Measurements from ENCODE around the gene SNX9. TPM values are rescaled to one million over a fixed set of nuclear protein-coding genes. Genes with fewer than 3 reads are reported as not detected.

SNX9 gene
- total RNA-seq, 4 donors from 2014 or later, result 29.4 to 44.9 (median 33.3) TPM

DNA sequence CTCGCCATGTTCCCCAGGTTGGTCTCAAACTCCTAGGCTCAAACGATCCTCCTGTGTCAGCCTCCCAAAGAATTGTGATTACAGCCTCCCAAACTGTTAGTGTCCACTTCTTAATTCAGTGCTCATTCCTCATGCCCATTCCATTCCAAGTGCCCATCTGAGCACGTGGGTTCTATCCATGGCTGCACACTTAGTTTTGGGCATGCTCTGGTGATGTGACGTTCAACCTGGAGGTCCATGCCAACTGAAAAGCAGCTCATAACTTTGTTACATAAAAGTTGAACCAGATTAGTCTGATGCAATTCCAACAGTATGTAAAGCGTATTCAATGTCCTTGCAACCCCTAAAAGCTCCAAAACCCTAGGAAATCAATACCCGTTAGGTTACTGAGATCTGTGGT, 11.5 kb downstream of the SNX9 start:
- Histone ChIP-seq H3K36me3 (no peaks in the 10 kb centered on the region), H3K4me1 (peaks cover 45 to 47% of the 10 kb centered on the region in 2 donors), H3K27me3 (no peaks in the 10 kb centered on the region), H3K4me3 (no peak overlapping the region), H3K9me3 (no peaks in the 10 kb centered on the region), H3K27ac (no peak overlapping the region)
- TF ChIP-seq POLR2A (IDR thresholded peaks at IDR 0.05), result no peak
- TF ChIP-seq, protein P1, sequence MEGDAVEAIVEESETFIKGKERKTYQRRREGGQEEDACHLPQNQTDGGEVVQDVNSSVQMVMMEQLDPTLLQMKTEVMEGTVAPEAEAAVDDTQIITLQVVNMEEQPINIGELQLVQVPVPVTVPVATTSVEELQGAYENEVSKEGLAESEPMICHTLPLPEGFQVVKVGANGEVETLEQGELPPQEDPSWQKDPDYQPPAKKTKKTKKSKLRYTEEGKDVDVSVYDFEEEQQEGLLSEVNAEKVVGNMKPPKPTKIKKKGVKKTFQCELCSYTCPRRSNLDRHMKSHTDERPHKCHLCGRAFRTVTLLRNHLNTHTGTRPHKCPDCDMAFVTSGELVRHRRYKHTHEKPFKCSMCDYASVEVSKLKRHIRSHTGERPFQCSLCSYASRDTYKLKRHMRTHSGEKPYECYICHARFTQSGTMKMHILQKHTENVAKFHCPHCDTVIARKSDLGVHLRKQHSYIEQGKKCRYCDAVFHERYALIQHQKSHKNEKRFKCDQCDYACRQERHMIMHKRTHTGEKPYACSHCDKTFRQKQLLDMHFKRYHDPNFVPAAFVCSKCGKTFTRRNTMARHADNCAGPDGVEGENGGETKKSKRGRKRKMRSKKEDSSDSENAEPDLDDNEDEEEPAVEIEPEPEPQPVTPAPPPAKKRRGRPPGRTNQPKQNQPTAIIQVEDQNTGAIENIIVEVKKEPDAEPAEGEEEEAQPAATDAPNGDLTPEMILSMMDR (IDR thresholded peaks at IDR 0.05 in 4 of 5, conservative IDR thresholded peaks at IDR 0.05 in 1 of 5), result no peak
- DNase-seq (no peak), ATAC-seq (no peak)
- intact Hi-C loops (cut with DNase I; ENCODE audit: low total_unique reads), result loop anchor here (10.0 kb wide), 1 partner anchor 330 kb away; the partner anchor contains the start of genes GTF2H5 and SERAC1
- in situ Hi-C loops (cut with MboI; ENCODE audit: low sequenced_read_pairs in 4 of 4), result no loop called here

DNA sequence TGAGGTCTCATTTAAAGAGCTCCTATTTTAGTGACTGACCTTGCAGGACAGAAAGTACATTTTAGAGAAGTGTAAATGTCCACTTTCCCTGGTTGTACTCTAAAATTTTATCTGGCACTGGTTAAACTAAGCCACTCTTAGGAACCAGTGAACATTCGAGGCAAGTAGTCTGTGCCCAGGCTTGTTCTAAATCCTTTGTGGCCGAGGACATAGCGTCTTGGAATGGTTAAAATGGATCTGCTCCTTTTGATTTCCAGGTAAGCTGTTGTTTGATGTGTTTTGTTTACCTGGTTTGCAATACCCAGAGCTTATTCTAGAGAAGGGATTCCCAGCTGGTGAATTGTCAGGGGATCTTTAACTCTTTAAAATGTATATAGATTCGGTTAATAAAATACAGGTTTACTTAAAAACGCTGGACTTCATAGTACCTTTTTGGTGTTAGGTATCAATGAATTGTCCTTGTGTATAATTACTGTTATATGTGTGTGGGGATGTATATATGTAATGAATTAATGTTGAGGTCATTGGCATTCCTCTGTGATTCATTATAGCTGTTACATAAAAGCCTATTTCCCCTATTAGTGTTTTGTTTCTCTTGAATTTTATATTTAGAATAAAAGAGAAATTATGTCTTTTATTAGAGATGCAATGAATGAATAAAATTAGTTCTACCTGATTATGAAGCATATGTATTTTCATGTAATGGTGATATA, 15.8 kb downstream of the SNX9 start:
- Histone ChIP-seq H3K9me3 (no peaks in the 10 kb centered on the region), H3K4me3 (no peak overlapping the region), H3K4me1 (peaks cover 39 to 45% of the 10 kb centered on the region in 2 donors), H3K36me3 (no peaks in the 10 kb centered on the region), H3K27ac (no peak overlapping the region), H3K27me3 (no peaks in the 10 kb centered on the region)
- TF ChIP-seq, protein P1 (IDR thresholded peaks at IDR 0.05 in 4 of 5, conservative IDR thresholded peaks at IDR 0.05 in 1 of 5), result no peak
- TF ChIP-seq POLR2A (IDR thresholded peaks at IDR 0.05), result no peak
- in situ Hi-C loops (cut with MboI; ENCODE audit: low sequenced_read_pairs in 4 of 4), result no loop called here
- DNase-seq (no peak), ATAC-seq (no peak)
- intact Hi-C loops (cut with DNase I; ENCODE audit: low total_unique reads), result loop anchor here (10.0 kb wide), 1 partner anchor 326 kb away; the partner anchor contains the start of genes GTF2H5 and SERAC1

DNA sequence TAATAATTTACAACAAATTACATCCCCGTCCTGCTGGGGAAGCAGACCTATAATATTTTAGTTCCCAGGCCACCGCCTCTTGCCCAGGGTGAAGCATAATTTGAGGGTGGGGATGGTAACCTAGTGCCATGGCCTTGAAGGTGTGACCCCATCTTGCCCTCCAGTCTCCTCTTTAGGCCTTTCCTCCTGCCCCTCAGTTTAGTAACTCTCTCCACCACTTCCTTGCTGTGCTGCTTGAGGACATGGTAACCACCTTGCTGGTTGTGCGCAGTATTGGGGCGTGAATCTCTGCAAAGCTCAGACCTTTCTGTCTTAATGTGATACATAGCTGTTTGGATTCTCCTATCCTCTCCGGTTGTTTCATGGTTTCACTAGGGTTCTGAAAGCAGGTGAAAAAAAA, 16.6 kb downstream of the SNX9 start:
- intact Hi-C loops (cut with DNase I; ENCODE audit: low total_unique reads), result loop anchor here (10.0 kb wide), 1 partner anchor 325 kb away; the partner anchor contains the start of genes GTF2H5 and SERAC1
- no peak overlapping the region for H3K27ac ChIP-seq
- TF ChIP-seq POLR2A (IDR thresholded peaks at IDR 0.05), result no peak
- TF ChIP-seq, protein P1 (IDR thresholded peaks at IDR 0.05 in 4 of 5, conservative IDR thresholded peaks at IDR 0.05 in 1 of 5), result no peak
- H3K4me1 ChIP-seq, result peaks cover 33 to 45% of the 10 kb centered on the region in 2 donors
- H3K36me3 ChIP-seq, result no peaks in the 10 kb centered on the region
- DNase-seq (no peak), ATAC-seq (no peak)
- no peaks in the 10 kb centered on the region for H3K9me3 ChIP-seq
- in situ Hi-C loops (cut with MboI; ENCODE audit: low sequenced_read_pairs in 4 of 4), result no loop called here
- no peak overlapping the region for H3K4me3 ChIP-seq
- no peaks in the 10 kb centered on the region for H3K27me3 ChIP-seq

DNA sequence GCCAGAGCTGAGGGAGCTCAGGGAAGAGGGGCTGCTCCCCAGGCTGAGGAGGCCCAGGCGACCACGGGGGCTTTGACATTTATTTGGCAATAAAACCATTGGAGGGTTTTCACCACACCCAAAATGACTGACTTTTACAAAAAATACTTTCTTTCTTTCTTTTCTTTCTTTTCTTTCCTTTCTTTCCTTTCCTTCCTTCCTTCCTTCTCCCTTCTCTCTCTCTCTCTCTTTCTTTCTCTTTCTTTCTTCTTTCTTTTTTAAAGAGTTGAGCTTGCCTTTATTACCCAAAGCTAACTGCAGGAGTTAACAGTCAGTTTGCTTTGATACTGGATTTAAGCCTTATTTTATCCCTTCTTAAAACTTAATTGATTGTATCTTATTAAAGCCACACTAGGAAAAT, 17.2 kb downstream of the SNX9 start:
- intact Hi-C loops (cut with DNase I; ENCODE audit: low total_unique reads) (no loop called here), in situ Hi-C loops (cut with MboI; ENCODE audit: low sequenced_read_pairs in 4 of 4) (no loop called here)
- DNase-seq (no peak), ATAC-seq (no peak)
- TF ChIP-seq POLR2A (IDR thresholded peaks at IDR 0.05), result no peak
- TF ChIP-seq, protein P1 (IDR thresholded peaks at IDR 0.05 in 4 of 5, conservative IDR thresholded peaks at IDR 0.05 in 1 of 5), result no peak
- Histone ChIP-seq H3K4me1 (peaks cover 36 to 46% of the 10 kb centered on the region in 2 donors), H3K27ac (no peak overlapping the region), H3K9me3 (no peaks in the 10 kb centered on the region), H3K27me3 (no peaks in the 10 kb centered on the region), H3K36me3 (no peaks in the 10 kb centered on the region), H3K4me3 (peak overlapping the region in 1 of 4 donors; percentile 2)
